Uterus (tissue), 2 donors: ENCODE results near the gene LPCAT2.

ENCODE experiments used
- CTCF ChIP-seq, 4 experiments: fragments of 200-600 bp in 2 of 4; fragments of 450-650 bp in 2 of 4; sonication (generic) in 2 of 4; IDR thresholded peaks; one replicate each; pipeline ENCODE4 v1.5.1; 2016 to 2019; ENCODE audit warnings: antibody characterized with exemption in 4 of 4, mild to moderate bottlenecking in 2 of 4, moderate library complexity in 1 of 4
- POLR2A ChIP-seq, 2 donors: fragments of 450-650 bp; IDR thresholded peaks; one replicate each; pipeline ENCODE4 v1.6.1; 2016; ENCODE audit warnings: antibody characterized with exemption in 2 of 2, mild to moderate bottlenecking in 1 of 2, moderate library complexity in 1 of 2

DNA sequence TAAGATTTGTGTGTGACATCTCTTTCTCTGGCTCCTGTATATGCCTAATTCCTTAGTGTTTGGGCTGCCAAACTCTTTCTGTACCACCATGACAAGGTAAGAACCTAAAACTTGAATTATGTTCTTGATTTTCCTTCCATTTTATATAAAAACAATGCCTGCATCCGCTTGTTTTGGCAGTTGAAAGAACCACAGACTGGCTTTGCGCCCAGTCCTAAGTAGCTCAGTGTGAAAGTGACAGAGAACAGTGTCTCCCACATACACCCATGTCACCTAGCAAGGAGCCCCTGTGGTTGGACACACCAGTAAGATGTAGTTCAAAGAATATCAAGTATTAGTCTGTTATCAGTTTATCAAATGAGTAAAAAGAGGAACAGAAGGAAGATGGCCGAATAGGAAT is 106.2 kb downstream of the LPCAT2 start:
- TF ChIP-seq CTCF (IDR thresholded peaks at IDR 0.05): no peak
- no peak for TF ChIP-seq POLR2A (IDR thresholded peaks at IDR 0.05)
